Parathyroid adenoma (tissue), 2 donors: ENCODE data around the gene USP31.

Experiments
- H2AFZ ChIP-seq: fragments of 300-600 bp; sonication (generic); one replicate; pipeline ENCODE4 v1.7.0; 2017; ENCODE audit warnings: antibody characterized with exemption, mild to moderate bottlenecking
- H3K27ac ChIP-seq: fragments of 300-600 bp; sonication (generic); one replicate; pipeline ENCODE4 v1.7.0; 2017
- H3K27me3 ChIP-seq: fragments of 300-600 bp; sonication (generic); one replicate; pipeline ENCODE4 v1.7.0; 2017; ENCODE audit warnings: low read length; ENCODE audit not compliant: control insufficient read depth, insufficient read depth
- H3K36me3 ChIP-seq: fragments of 300-600 bp; sonication (generic); one replicate; pipeline ENCODE4 v1.7.0; 2017; ENCODE audit warnings: low read length; ENCODE audit not compliant: control insufficient read depth, insufficient read depth
- H3K4me1 ChIP-seq: fragments of 300-600 bp; sonication (generic); one replicate; pipeline ENCODE4 v1.7.0; 2017; ENCODE audit warnings: control low read depth
- H3K4me2 ChIP-seq: fragments of 300-600 bp; sonication (generic); one replicate; pipeline ENCODE4 v1.7.0; 2017; ENCODE audit warnings: low read length
- H3K4me3 ChIP-seq: fragments of 300-600 bp; sonication (generic); one replicate; pipeline ENCODE4 v1.7.0; 2017; ENCODE audit warnings: low read depth, low read length
- H3K79me2 ChIP-seq: fragments of 300-600 bp; sonication (generic); one replicate; pipeline ENCODE4 v1.7.0; 2017; ENCODE audit warnings: control low read depth
- H3K9ac ChIP-seq: fragments of 300-600 bp; sonication (generic); one replicate; pipeline ENCODE4 v1.7.0; 2017; ENCODE audit warnings: mild to moderate bottlenecking
- H3K9me3 ChIP-seq: fragments of 300-600 bp; sonication (generic); one replicate; pipeline ENCODE4 v1.7.0; 2017; ENCODE audit warnings: low read length; ENCODE audit not compliant: control insufficient read depth
- TF ChIP-seq, protein P1 (sequence below): fragments of 300-600 bp; sonication (generic); IDR thresholded peaks from one replicate; pipeline ENCODE4 v1.7.0; 2017; ENCODE audit warnings: antibody characterized with exemption, mild to moderate bottlenecking
- donor health status: primary hyperparathyroidism.

The USP31 gene

DNA sequence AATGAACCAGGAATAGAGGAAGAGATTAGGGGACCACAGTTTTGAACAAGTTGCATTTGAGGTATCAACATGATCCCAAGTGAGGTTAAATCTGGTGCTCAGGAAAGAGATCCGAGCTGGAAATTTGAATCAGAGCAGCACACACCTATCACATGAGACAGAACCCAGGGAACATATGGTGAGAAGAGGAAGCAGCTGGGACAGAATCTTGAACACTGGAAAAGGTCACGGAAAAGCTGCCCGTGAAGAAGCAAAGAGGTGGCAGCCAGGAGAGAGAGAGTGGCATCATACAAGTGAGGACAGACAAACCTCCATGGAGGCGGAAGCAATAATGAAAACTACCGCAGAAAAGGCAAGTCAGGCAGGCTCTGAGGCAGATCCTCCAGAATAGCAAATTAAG lies 36.1 kb downstream of the USP31 start:
- Histone ChIP-seq H3K9me3 (no peaks in the 10 kb centered on the region), H2AFZ (no peak overlapping the region), H3K79me2 (peaks cover 21% of the 10 kb centered on the region), H3K4me3 (no peak overlapping the region), H3K27ac (no peak overlapping the region), H3K4me1 (no peaks in the 10 kb centered on the region), H3K36me3 (no peaks in the 10 kb centered on the region), H3K27me3 (no peaks in the 10 kb centered on the region), H3K9ac (no peak overlapping the region), H3K4me2 (no peak overlapping the region)
- TF ChIP-seq, protein P1, sequence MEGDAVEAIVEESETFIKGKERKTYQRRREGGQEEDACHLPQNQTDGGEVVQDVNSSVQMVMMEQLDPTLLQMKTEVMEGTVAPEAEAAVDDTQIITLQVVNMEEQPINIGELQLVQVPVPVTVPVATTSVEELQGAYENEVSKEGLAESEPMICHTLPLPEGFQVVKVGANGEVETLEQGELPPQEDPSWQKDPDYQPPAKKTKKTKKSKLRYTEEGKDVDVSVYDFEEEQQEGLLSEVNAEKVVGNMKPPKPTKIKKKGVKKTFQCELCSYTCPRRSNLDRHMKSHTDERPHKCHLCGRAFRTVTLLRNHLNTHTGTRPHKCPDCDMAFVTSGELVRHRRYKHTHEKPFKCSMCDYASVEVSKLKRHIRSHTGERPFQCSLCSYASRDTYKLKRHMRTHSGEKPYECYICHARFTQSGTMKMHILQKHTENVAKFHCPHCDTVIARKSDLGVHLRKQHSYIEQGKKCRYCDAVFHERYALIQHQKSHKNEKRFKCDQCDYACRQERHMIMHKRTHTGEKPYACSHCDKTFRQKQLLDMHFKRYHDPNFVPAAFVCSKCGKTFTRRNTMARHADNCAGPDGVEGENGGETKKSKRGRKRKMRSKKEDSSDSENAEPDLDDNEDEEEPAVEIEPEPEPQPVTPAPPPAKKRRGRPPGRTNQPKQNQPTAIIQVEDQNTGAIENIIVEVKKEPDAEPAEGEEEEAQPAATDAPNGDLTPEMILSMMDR = no peak

DNA sequence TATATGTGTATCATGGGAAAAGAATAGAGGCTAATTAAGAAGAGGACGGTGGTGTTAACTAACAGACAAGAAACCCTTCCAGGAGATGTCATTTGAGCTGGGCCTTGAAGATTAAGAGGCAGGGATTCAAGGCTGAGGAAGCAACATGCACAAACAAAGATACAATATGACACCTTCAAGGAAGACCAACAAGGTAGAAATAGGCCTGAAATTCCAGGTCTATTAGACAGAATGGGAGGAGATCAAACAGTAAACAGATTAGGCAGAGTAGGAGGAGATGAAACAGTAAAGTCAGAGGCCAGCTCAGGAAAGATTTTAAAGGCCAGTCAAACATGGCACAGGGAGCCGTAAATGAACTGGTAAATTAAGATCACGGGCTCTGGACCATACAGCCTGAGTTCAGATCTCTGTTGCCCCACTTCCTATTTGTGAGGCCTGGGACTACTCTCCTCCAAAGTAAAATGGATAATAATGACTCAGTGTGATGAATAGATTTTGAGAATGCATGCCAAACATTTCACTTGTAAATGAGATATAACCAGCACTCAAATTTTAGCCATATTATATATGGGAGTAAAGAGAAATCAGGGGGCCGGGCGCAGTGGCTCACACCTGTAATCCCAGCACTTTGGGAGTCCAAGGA lies 38.9 kb downstream of the USP31 start:
- no peaks in the 10 kb centered on the region for H3K27me3 ChIP-seq
- no peaks in the 10 kb centered on the region for H3K4me1 ChIP-seq

DNA sequence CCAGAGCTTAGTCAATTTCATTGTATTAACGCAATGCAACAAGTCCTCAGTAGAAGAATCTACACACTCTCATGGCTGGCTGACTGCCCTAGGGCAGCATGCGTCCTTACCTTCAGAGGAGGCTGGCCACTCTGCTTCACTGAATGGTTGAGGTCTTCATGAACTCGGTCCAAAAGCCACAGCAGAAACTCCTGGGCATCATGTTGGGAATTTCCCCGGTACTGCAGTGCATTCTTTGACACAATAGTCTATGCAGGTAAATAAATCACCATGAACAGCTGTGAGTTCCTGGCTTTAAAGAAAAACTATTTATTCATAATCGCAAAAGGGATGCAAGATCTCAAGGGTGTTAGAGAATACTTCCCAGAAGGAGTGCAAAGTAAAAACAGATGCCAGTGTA lies 41.3 kb downstream of the USP31 start:
- Histone ChIP-seq H3K27ac (no peak overlapping the region), H3K27me3 (no peaks in the 10 kb centered on the region), H3K9ac (no peak overlapping the region), H3K9me3 (no peaks in the 10 kb centered on the region), H3K4me1 (no peaks in the 10 kb centered on the region), H3K79me2 (peaks cover 3% of the 10 kb centered on the region), H2AFZ (no peak overlapping the region), H3K36me3 (no peaks in the 10 kb centered on the region), H3K4me2 (no peak overlapping the region), H3K4me3 (no peak overlapping the region)
- TF ChIP-seq, protein P1 = no peak

More for the DNA sequence above, 38.9 kb downstream of the USP31 start:
- Histone ChIP-seq H3K27ac (no peak overlapping the region), H3K4me3 (no peak overlapping the region), H3K36me3 (no peaks in the 10 kb centered on the region), H3K4me2 (no peak overlapping the region), H3K79me2 (peaks cover 7% of the 10 kb centered on the region), H3K9ac (no peak overlapping the region), H3K9me3 (no peaks in the 10 kb centered on the region), H2AFZ (no peak overlapping the region)
- TF ChIP-seq, protein P1 = no peak

DNA sequence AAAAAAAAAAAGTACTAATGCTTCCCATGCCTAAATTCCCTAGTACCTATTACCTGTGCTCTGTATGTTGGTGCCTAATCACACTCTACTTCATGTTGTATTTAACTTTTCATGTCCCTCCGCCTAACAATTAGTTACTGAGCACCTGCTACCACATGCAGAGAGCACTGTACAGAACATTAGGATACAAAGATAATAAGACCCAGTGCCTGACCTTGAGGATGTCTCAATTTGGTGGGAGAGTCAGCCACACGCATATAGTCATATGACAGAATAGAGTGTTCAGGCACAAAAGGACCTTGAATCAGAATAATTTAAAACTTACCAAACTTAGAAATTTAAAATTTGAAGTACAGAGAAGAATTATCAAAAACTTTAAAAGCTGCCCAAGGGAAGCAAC lies 42.1 kb downstream of the USP31 start:
- TF ChIP-seq, protein P1 = no peak

DNA sequence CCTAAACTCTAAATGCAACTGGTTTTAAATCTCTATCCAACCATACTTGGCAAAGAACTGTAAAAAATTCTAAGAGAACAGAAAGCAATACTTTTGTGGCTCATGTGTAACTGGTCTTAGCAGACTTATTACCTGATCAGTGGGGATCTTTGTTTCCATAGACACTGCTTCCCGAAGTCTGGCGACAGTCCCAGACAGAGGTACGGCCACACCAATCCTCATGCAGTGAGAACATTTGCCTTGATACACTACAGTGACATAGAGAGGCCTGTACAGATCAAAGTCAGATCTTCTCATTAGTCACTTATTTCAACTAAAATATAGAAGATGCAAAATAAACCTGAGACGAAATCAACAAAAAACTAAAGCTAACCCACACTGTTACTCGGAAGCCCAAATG lies 43.9 kb downstream of the USP31 start:
- Histone ChIP-seq H3K27me3 (no peaks in the 10 kb centered on the region), H3K36me3 (no peaks in the 10 kb centered on the region)

More for the DNA sequence above, 42.1 kb downstream of the USP31 start:
- H3K4me1 ChIP-seq = no peaks in the 10 kb centered on the region
- no peaks in the 10 kb centered on the region for H3K27me3 ChIP-seq
- H3K9me3 ChIP-seq = no peaks in the 10 kb centered on the region
- H3K4me2 ChIP-seq = no peak overlapping the region
- H3K27ac ChIP-seq = no peak overlapping the region
- H2AFZ ChIP-seq = no peak overlapping the region
- H3K79me2 ChIP-seq = peaks cover 3% of the 10 kb centered on the region
- no peaks in the 10 kb centered on the region for H3K36me3 ChIP-seq
- H3K9ac ChIP-seq = no peak overlapping the region
- H3K4me3 ChIP-seq = no peak overlapping the region

More for the DNA sequence above, 43.9 kb downstream of the USP31 start:
- Histone ChIP-seq H3K27ac (no peak overlapping the region), H3K79me2 (peaks cover 8% of the 10 kb centered on the region), H3K9ac (no peak overlapping the region), H3K4me3 (no peak overlapping the region), H3K9me3 (no peaks in the 10 kb centered on the region), H3K4me1 (no peaks in the 10 kb centered on the region), H3K4me2 (no peak overlapping the region), H2AFZ (no peak overlapping the region)
- TF ChIP-seq, protein P1 = no peak
